HG03521 (cell line): ENCODE data around the gene PROM2.
"Not testable (repeated sequence)": the region's sequence is repeated elsewhere in the genome, so short reads cannot be mapped to it uniquely, and the experiment has no call there.

ENCODE experiments used
- ATAC-seq: cut with Tn5 transposase; IDR thresholded peaks from one replicate; pipeline ENCODE4 v1.9.1; 2021; ENCODE audit warnings: mild to moderate bottlenecking, moderate library complexity; ENCODE audit not compliant: unreplicated experiment

The PROM2 gene, protein sequence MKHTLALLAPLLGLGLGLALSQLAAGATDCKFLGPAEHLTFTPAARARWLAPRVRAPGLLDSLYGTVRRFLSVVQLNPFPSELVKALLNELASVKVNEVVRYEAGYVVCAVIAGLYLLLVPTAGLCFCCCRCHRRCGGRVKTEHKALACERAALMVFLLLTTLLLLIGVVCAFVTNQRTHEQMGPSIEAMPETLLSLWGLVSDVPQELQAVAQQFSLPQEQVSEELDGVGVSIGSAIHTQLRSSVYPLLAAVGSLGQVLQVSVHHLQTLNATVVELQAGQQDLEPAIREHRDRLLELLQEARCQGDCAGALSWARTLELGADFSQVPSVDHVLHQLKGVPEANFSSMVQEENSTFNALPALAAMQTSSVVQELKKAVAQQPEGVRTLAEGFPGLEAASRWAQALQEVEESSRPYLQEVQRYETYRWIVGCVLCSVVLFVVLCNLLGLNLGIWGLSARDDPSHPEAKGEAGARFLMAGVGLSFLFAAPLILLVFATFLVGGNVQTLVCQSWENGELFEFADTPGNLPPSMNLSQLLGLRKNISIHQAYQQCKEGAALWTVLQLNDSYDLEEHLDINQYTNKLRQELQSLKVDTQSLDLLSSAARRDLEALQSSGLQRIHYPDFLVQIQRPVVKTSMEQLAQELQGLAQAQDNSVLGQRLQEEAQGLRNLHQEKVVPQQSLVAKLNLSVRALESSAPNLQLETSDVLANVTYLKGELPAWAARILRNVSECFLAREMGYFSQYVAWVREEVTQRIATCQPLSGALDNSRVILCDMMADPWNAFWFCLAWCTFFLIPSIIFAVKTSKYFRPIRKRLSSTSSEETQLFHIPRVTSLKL

DNA sequence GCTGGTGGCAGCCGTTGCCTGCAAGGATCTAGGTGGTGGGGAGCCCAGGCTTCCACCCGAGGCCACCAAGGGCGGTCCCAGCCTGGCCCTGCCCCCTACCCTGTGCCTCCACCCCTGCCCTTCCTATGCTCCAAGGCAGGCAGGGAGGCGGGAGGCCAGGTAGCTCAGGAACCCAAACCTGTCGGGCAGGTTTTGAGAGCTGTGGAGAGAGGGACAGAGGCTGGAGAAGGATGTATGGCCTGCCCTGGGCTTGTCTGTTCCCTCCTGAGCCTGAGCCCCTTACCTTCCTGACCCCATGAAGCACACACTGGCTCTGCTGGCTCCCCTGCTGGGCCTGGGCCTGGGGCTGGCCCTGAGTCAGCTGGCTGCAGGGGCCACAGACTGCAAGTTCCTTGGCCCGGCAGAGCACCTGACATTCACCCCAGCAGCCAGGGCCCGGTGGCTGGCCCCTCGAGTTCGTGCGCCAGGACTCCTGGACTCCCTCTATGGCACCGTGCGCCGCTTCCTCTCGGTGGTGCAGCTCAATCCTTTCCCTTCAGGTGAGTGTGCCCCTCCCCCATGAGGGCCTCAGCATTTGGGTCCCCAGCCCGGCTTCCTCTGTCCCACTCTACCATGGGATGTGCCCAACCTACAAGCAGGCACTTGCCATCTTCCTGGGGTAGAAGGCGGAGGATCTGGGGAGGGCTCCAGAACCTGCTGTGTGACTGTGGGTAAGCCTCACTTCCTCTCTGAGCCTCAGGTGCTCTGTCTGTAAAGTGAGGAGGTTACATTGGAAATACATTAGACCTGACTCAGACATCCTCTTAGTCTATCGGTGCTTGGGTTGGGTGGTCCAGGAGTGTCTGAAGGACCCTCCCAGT, at the start of gene PROM2:
Gene PROM2, plus strand, starts transcription at position 159 of the 860 bp plus-strand sequence. Its CDS starts 137 bp downstream, at position 296.
- ATAC-seq: no peak

DNA sequence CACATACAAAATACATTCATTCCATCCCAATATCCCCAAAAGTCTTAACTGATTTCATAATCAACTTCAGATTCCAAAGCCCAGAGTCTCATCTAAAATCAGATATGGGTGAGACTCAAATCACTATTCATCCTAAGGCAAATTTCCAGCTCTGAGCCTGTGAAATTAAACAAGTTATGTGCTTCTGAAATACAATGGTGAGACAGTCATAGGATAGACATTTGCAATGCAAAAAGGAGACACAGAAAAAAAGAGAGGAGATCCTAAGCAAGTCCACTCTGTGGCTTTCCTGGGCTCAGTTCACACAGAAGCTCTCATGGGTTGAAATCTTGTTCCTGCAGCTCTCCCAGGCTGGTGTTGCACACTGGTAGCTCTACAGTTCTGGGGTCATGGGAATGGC, 48.6 kb upstream of the PROM2 start:
- ATAC-seq: no peak

GRCh38 chr2:95231723-95232122, 42.5 kb upstream of the PROM2 start:
- ATAC-seq: no peak

DNA sequence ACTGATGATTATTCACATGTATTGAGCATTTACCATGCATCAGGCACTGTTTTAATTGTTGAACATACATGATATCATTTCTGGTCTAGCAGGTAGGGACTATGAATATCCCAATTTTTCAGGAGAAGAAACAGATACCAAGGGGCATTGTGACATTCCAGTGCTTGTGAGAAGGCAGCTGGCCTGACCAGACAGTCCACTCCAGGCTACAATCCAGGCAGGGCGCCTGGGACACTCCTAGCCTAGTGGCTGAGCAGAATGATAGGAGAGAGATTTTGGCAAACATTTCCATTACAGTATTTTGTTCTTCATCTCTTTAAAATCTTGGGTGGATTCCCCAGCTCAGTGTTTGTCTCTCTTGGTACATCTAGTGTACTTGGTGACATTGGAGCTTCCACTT, 42.0 kb upstream of the PROM2 start:
- ATAC-seq: no peak

GRCh38 chr2:95234286-95234785, 39.9 kb upstream of the PROM2 start:
- ATAC-seq: no peak

GRCh38 chr2:95234816-95235215, 39.4 kb upstream of the PROM2 start:
- no peak for ATAC-seq

- no peak for ATAC-seq
These were observed 36.1 kb upstream of the PROM2 start for GRCh38 chr2:95238131-95238530.

DNA sequence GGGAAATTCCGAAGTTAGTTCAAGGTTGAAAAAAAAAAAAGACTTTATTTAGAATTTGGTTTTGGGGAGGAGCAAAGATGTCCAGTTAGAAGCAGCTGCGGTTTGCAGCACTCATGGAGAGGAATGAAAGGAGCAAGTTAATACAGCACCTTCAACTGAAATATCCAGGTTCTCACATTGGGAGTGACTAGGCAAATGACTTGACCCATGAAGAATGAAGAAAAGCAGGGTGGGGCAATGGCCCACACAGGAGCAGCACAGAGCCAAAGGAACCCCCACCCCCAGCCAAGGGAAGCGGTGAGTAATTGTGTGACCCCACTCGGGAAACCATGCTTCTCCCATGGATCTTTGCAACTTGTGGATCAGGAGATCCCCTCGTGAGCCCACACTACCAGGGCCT, 34.2 kb upstream of the PROM2 start:
- no peak for ATAC-seq

DNA sequence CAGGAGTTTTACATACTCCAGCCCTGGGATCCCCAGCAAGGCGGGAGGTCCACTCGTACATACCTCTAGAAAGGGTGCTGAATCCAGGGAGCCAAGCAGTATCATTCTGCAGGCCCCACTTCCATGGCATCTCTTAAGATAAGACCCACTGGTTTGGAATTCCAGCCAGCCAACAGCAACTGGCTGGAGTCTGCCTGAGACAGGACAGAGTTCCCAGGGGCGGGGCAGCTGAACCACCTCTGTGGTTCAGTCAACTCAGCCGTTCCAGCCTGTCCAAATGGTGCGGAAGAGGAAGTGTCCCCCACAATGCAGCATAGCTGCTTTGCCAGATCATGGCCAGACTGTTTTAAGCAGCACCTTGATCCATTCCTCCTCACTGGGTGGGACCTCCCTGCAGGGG, 33.7 kb upstream of the PROM2 start:
- no peak for ATAC-seq

DNA sequence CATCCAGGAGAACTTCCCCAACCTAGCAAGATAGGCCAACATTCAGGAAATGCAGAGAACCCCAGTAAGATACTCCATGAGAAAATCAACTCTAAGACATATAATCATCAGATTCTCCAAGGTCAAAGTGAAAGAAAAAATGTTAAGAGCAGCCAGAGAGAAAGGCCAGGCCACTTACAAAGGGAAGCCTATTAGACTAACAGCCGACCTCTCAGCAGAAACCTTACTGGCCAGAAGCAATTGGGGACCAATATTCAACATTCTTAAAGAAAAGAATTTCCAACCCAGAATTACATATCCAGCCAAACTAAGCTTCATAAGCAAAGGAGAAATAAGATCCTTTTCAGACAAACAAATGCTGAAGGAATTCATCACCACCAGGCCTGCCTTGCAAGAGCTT, 32.2 kb upstream of the PROM2 start:
- not testable (repeated sequence) for ATAC-seq

DNA sequence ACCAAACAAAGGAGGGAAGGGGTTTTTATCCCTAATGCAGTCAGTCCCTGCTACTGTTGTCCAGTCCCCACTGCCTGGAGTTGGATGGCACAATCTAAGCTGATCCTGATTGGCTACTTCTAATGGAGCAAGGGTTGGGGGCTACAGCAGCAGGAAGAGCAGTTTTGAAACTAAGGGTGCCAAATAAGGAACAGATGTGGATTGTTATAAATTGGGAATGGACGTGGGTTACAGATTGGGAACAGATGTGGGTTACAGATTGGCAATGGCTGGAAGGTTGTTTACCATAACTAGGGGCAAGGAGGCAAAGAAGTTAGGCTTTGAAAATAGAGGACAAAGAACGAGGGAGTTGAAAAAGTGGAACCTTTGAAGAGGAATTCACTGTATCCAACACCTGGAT, 16.0 kb upstream of the PROM2 start:
- ATAC-seq: no peak

DNA sequence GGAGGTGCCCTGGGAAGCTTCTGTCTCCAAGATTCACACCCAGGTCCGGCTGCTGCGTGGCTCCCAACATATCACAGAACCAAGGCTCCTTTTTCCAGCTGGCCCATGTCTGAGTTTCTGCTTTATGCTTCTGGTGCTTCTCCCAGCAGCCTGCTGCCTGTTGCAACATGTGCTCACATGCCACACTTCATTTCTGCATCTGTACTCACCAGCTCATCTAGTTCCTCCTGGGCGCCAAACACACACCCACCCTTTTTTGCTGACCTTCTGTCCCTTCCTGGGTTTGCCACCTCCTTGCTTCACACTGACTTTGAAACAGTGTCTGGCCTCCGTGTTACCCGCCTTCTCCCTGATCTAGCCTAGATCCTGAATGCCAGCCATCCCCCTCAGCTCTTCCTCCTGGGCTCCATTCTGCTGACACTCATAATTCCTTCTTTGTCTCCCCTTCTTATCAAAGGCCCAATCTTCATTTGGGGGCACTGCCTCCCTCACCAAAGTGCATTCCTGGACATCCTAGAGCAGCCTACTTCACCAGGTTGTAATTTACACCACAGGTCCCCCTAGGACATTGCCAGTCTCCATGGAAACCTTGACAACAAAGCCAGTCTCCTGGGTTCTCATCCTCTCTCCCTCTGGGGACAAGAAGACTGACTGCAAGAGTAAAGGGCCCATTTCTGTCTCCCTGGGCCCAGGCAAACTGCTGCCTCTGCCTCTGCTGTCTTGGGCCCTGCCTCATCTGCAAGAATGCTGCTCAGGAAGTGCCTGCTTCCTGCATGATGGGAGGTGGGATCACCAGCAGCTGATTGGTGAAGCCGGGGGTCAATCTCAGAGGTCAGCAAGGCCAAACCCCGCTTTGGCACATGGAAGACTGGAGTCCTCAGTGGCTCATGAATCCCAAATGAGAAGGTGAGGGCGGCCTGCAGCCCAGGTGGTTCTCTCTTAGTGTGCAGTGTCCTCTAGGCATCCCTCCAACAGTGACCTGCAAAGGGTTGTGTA, 13.9 kb upstream of the PROM2 start:
- ATAC-seq: no peak

GRCh38 chr2:95261602-95262001, 12.6 kb upstream of the PROM2 start:
- no peak for ATAC-seq

DNA sequence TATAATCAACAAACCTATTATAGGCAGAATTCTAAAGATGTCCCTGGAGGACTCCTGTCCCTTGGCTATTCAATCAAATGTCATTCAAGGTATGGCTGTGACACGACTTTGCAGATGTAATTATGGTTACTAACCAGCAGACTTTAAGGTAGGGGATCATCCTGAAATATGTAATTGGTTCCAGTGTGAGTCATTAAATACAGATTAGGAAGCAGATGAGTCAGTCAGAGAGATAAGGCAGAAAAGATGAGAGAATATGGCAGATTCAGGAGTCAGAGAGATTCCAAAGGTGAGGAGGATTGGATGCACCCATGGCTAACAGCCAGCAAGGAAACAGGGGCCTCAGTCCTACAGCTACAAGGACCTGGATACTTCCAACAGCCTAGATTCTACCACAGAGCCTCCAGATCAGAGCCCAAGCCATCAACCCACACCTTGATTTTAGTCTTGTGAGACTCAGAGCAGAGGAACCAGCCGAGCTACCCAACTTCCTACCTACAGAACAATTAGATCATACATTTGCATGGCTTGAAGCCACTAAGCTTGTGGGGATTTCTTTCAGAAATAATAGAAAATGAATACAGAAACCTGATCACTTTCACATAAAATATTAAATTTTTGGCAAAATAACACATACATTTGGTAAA, 11.2 kb upstream of the PROM2 start:
- no peak for ATAC-seq

- no peak for ATAC-seq
These were observed 9.6 kb upstream of the PROM2 start for GRCh38 chr2:95264624-95265023.

GRCh38 chr2:95265182-95265581, 9.1 kb upstream of the PROM2 start:
- no peak for ATAC-seq

- no peak for ATAC-seq
These were observed 7.3 kb upstream of the PROM2 start for GRCh38 chr2:95266781-95267430.

- no peak for ATAC-seq
These were observed 6.6 kb upstream of the PROM2 start for GRCh38 chr2:95267458-95268210.
